ENCODE data around the gene PPP1R9B.

The PPP1R9B gene

DNA sequence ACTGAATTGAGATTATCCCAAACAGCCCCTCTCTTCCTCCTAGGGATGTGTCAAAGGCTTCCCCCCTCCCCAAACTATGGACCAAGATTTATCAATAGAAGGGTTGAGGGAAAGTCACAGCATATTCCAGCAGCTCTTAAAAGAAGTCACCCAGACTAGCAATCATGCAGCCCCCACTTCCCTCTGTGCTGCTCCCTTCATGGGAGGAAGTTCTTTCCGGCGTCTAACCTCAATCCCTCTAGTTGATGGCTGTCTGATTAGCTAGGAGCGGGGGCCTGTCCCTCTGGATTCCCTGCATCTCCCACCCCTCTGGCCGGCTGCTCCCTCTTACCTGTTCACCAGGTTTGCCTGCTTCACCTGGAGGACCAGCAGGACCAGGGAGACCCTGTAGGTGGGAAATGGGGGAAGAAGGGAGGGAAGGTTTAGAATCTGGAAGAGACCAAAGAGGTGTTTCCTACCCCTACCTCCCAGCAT is 41.7 kb upstream of the PPP1R9B start:
- Histone ChIP-seq H4K20me1 (ENCODE audit: control insufficient read depth, insufficient read depth, low read depth, low read length) (no peaks in the 10 kb centered on the region), H3K79me2 (ENCODE audit: control insufficient read depth, low read length) (no peaks in the 10 kb centered on the region), H3K27ac (ENCODE audit: low read depth, low read length) (no peak overlapping the region), H3K4me2 (ENCODE audit: low read length) (no peak overlapping the region), H3K4me1 (ENCODE audit: control insufficient read depth, low read length) (no peaks in the 10 kb centered on the region), H3K9me2 (replicated peaks; ENCODE audit: control insufficient read depth, low read length) (no peaks in the 10 kb centered on the region), H3K36me3 (ENCODE audit: control insufficient read depth, low read length) (no peaks in the 10 kb centered on the region), H3K27me3 (ENCODE audit: control insufficient read depth, low read length) (peaks cover 28% of the 10 kb centered on the region), H3K9me3 (ENCODE audit: control insufficient read depth, insufficient read depth, low read length) (no peaks in the 10 kb centered on the region), H3F3A (ENCODE audit: control insufficient read depth, insufficient read depth) (no peaks in the 10 kb centered on the region), H3K4me3 (ENCODE audit: low read length) (no peak overlapping the region)
- TF ChIP-seq, protein P1, sequence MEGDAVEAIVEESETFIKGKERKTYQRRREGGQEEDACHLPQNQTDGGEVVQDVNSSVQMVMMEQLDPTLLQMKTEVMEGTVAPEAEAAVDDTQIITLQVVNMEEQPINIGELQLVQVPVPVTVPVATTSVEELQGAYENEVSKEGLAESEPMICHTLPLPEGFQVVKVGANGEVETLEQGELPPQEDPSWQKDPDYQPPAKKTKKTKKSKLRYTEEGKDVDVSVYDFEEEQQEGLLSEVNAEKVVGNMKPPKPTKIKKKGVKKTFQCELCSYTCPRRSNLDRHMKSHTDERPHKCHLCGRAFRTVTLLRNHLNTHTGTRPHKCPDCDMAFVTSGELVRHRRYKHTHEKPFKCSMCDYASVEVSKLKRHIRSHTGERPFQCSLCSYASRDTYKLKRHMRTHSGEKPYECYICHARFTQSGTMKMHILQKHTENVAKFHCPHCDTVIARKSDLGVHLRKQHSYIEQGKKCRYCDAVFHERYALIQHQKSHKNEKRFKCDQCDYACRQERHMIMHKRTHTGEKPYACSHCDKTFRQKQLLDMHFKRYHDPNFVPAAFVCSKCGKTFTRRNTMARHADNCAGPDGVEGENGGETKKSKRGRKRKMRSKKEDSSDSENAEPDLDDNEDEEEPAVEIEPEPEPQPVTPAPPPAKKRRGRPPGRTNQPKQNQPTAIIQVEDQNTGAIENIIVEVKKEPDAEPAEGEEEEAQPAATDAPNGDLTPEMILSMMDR (IDR thresholded peaks at IDR 0.05; ENCODE audit: low read depth, low read length, poor library complexity, severe bottlenecking), result no peak
- no peak for TF ChIP-seq EZH2phosphoT487 (IDR thresholded peaks at IDR 0.05; ENCODE audit: borderline replicate concordance, low read length)

DNA sequence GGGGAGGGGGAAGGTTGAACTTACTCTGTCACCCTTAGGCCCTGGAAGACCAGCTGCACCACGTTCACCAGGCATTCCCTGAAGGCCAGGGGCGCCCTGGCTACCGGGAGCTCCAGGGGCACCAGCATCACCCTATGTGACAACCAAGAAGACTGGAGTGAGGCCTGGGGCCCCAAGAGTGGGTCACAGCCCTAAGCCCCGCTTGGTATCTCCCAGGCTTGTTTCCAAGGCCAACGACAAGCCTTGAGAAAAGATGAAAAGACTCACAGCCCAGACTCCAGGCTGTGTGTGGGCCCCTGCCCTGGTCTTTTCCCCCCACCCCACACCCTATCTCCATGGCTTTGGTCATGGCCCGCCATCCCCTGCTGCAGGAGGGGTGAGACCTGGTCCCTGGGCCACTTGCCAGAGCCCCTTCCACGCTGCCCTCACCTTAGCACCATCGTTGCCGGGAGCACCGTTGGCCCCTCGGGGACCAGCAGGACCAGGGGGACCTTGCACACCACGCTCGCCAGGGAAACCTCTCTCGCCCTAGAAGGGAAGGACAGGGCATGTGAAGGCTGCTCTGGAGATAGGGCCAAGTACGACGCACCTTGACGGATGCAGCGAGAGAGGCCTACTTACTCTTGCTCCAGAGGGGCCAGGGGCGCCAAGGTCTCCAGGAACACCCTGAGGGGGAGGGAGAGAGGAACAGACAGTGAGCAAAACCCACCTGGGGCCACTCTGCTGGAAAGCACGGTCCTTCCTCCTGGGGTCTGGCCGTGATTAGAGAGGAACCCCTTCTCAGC is 41.1 kb upstream of the PPP1R9B start:
- H3K4me3 ChIP-seq (ENCODE audit: low read length), result no peak overlapping the region
- no peaks in the 10 kb centered on the region for H3K9me2 ChIP-seq (replicated peaks; ENCODE audit: control insufficient read depth, low read length)
- no peaks in the 10 kb centered on the region for H3K36me3 ChIP-seq (ENCODE audit: control insufficient read depth, low read length)
- no peaks in the 10 kb centered on the region for H3F3A ChIP-seq (ENCODE audit: control insufficient read depth, insufficient read depth)
- H3K79me2 ChIP-seq (ENCODE audit: control insufficient read depth, low read length), result no peaks in the 10 kb centered on the region
- H3K27ac ChIP-seq (ENCODE audit: low read depth, low read length), result no peak overlapping the region
- no peak overlapping the region for H3K4me2 ChIP-seq (ENCODE audit: low read length)
- H3K27me3 ChIP-seq (ENCODE audit: control insufficient read depth, low read length), result peaks cover 24% of the 10 kb centered on the region
- H3K9me3 ChIP-seq (ENCODE audit: control insufficient read depth, insufficient read depth, low read length), result no peaks in the 10 kb centered on the region
- TF ChIP-seq EZH2phosphoT487 (IDR thresholded peaks at IDR 0.05; ENCODE audit: borderline replicate concordance, low read length), result no peak
- TF ChIP-seq, protein P1 (IDR thresholded peaks at IDR 0.05; ENCODE audit: low read depth, low read length, poor library complexity, severe bottlenecking), result no peak
- H3K4me1 ChIP-seq (ENCODE audit: control insufficient read depth, low read length), result no peaks in the 10 kb centered on the region
- H4K20me1 ChIP-seq (ENCODE audit: control insufficient read depth, insufficient read depth, low read depth, low read length), result no peaks in the 10 kb centered on the region

DNA sequence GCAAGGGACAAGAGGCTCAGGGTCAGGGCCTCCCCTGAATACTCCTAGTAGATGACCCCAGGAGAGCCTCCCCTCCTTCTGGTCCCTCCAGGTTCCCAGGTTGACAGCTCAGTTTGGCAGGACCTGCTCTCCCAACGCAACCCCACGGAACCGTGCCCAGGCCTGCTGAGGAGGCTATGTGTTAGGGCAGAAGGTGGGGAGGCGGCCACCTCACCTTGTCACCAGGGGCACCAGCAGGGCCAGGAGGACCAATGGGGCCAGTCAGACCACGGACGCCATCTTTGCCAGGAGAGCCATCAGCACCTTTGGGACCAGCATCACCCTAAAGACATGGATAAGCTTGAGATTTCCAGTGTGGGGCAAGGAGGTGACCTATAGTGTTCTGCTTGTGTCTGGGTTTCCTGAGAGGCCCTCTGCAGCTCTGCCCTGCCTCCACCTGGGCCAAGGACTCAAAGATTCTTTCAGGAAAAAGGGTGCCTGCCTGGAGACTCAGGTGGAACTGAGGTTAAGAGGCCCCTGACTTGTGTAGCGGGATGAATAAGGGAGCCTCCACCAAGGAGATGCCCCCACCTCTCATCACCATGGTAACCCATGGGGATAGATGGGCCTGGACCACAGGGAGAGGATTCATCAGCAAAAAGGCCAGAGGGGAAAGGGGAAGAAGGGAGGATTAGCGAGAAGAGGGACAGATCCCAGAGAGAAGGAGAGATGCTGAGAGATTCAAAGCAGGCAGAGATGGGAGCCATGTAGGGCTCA is 40.3 kb upstream of the PPP1R9B start:
- Histone ChIP-seq H3K79me2 (ENCODE audit: control insufficient read depth, low read length) (no peaks in the 10 kb centered on the region), H3K9me3 (ENCODE audit: control insufficient read depth, insufficient read depth, low read length) (no peaks in the 10 kb centered on the region), H3K27ac (ENCODE audit: low read depth, low read length) (no peak overlapping the region), H3K36me3 (ENCODE audit: control insufficient read depth, low read length) (no peaks in the 10 kb centered on the region), H3K4me2 (ENCODE audit: low read length) (no peak overlapping the region), H3K4me1 (ENCODE audit: control insufficient read depth, low read length) (peaks cover under 1% of the 10 kb centered on the region), H4K20me1 (ENCODE audit: control insufficient read depth, insufficient read depth, low read depth, low read length) (no peaks in the 10 kb centered on the region), H3F3A (ENCODE audit: control insufficient read depth, insufficient read depth) (no peaks in the 10 kb centered on the region), H3K27me3 (ENCODE audit: control insufficient read depth, low read length) (peaks cover 17% of the 10 kb centered on the region), H3K9me2 (replicated peaks; ENCODE audit: control insufficient read depth, low read length) (no peaks in the 10 kb centered on the region), H3K4me3 (ENCODE audit: low read length) (no peak overlapping the region)
- TF ChIP-seq, protein P1 (IDR thresholded peaks at IDR 0.05; ENCODE audit: low read depth, low read length, poor library complexity, severe bottlenecking), result no peak
- no peak for TF ChIP-seq EZH2phosphoT487 (IDR thresholded peaks at IDR 0.05; ENCODE audit: borderline replicate concordance, low read length)
